SK-N-SH (cell line): Measurements from ENCODE around the gene ARPC5L.

Experiments used
- CTCF ChIP-seq: fragments of 200-600 bp; sonication (generic); IDR thresholded peaks from 2 replicates; pipeline ENCODE4 v1.6.1; 2017; ENCODE audit warnings: antibody characterized with exemption, mild to moderate bottlenecking, moderate library complexity
- POLR2AphosphoS5 ChIP-seq: IDR thresholded peaks from 2 replicates; pipeline ENCODE4 v1.6.1; 2012; ENCODE audit warnings: low read depth, low read length

- no peak for TF ChIP-seq CTCF
- no peak for TF ChIP-seq POLR2AphosphoS5
Observed at GRCh38 chr9:124889006-124889405, 27.1 kb downstream of the ARPC5L start.
